Activated naive CD4-positive, alpha-beta T cell (primary cell): ENCODE measurements around the gene NKD2.
"Not testable (repeated sequence)": the region's sequence is repeated elsewhere in the genome, so short reads cannot be mapped to it uniquely, and the experiment has no call there.

Experiments used
- DNase-seq, 4 experiments: peaks; one replicate each; lab custom pipeline; 2025; lab: John Stamatoyannopoulos, UW

Gene NKD2

DNA sequence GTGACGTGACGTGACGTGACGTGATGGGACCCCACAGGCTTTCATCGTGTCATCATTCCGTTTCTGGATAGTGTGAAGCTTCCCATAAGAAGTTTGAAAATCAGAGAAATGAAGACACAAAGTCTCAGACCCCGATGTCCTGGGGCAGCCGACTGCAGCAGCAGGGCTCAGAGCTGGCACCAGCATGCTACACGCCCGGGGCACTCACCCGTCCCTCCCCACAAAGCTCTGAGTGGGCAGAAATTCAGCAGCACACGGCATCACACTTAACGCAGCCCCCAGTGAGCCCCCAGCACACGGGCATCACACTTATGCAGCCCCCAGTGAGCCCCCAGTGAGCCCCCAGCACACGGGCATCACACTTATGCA lies 61.1 kb downstream of the NKD2 start:
- no peak for DNase-seq

DNA sequence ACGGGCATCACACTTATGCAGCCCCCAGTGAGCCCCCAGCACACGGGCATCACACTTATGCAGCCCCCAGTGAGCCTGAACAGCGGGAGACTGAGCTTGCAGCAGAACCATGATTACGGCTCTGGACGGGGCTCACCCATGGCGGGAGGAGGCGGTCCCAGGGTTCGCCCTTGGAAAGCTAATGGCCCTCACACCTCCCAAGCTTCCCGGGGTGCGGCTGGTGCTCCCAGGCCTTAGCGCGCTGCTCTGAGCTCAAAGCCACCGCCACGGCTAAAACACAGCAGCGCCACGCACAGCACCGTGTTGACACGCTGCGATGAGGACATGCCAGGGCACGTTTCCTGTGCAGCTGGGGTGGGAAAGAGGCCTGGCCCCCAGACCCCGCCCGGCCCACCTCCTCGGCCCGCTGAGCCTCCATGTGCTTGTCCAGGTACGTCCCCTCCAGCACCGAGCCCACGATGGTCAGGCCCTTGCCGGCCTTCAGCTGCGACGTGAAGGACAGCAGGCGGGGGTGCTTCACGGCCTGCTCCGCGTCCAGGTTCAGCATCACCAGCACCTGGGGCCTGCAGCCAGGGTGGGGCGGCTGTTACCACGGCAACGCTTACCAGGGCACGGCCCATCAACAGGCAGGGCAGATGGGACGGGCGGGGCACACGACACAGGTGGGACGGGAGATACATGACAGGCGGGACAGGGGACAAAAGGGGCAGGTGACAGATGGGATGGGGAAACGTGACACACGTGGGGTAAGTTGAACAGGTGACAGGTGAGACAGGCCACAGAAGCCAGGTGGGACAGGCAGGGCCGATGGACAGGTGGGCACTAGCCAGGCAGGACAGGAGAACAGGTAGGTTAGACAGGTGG lies 64.9 kb downstream of the NKD2 start:
- DNase-seq, result no peak

DNA sequence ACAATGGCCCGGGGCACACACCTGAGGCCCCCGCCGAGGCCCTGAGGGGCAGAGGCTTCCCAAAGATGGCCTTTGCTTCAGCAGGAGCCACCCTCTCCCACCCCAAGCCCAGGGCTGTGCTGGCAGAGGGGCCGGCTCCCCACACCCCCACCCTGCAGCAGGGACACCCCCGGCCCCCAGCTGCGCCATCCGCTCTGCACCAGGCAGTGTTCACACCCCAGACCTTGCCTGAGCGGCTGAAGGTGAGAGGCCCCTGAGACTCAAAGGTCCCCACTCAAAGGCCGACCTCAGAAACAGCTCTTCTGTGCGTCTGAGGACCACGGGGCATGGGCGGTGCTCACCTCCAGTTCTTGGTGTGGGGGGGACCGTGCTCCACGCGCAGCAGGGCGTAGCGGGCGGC lies 65.6 kb downstream of the NKD2 start:
- DNase-seq, result no peak

- DNase-seq, result no peak
Observed at GRCh38 chr5:1074816-1075554, 66.4 kb downstream of the NKD2 start.

- DNase-seq, result no peak
Observed at GRCh38 chr5:1075555-1075881, 66.9 kb downstream of the NKD2 start.

DNA sequence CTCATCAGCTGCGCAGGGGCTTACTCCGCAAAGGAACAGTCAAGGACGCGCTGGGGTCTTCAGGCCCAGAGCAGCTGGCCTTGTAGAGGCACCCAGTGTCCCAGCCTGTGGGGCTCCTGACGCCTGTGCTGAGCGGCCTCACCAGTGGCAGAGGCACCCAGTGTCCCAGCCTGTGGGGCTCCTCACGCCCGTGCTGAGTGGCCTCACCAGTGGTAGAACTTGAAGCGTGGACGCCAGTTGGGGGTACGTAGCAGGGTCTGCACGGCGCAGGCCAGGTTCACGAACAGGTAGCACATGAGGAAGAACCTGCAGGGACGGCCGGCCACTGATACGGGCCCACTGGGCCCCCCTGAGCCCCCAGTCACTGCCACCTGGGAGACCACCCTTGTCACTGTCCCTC lies 67.3 kb downstream of the NKD2 start:
- DNase-seq, result no peak

- no peak for DNase-seq
Observed at GRCh38 chr5:1076406-1076805, 67.8 kb downstream of the NKD2 start.

DNA sequence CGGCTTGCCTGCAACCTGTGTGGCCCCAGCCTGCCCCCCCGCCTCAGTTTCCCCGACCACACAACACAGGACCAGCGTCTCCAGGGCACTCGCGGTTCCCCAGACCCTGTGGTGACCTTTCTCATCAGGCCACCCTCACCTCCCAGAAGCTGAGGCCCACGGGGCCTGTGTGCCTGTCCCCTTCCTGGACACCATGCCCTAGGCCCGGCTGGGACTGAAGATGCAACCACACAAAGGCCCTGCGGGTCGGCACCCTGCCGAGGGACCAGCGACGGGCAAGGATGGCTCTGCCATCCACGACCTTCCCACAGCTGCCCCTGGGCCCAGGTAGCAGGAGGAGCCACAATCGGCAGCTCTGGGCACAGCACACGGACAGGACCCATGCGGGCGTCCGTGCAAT lies 68.4 kb downstream of the NKD2 start:
- no peak for DNase-seq

GRCh38 chr5:1077491-1078020 lies 69.0 kb downstream of the NKD2 start:
- no peak for DNase-seq

GRCh38 chr5:1078206-1078605 lies 69.6 kb downstream of the NKD2 start:
- DNase-seq, result no peak

DNA sequence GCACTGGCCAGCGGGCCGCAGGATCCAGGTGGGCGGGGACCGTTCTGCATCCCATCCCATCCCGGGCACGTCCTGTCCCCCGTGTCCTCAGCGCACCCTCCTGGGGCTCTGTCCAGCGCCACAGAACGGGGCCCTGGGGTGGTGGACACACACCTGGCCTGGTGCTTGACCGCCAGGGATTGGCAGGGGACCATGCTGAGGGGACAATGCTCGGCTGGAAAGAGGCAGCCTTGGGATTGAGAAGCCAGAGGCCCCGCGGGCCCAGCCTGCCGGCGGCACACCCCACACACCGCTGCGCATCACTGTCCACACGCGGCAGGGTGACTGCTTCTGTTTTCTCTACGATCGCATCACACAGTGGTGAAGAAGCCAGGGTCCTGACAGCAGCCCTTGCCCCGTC lies 70.2 kb downstream of the NKD2 start:
- no peak for DNase-seq

GRCh38 chr5:1079486-1079885 lies 70.9 kb downstream of the NKD2 start:
- no peak for DNase-seq

DNA sequence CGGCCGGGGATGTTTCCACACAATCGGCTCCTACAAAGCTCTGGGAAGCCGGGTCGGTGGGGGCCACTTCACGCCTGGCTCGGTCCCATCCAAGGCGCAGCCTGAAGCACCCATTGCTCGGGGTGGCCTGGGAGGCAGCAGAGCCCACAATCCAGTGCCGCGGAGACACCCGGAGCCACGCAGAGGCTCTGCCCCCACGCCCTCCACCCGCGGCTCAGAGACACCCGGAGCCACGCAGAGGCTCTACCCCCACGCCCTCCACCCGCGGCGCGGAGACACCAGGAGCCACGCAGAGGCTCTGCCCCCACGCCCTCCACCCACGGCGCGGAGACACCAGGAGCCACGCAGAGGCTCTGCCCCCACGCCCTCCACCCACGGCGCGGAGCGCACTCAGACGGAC lies 71.4 kb downstream of the NKD2 start:
- no peak for DNase-seq

DNA sequence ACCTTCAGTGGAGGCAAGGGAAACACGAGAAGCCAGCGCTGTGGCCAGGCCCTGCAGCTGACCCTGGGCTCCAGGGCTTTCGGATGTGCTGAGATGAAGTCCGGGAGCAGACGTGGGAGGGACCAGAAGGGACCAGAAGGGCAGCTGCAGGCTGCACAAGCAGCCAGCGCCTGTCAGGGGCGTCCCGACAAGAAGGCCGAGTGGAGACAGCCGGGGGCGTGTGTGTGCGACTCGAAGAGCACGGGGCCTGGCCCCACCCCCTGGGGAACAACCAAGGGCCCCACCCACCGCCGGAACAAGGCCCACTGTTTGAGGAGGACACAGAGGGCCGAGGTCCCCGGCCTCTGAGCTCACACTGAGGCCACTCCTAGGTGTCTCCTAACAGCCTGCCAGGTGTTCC lies 71.8 kb downstream of the NKD2 start:
- no peak for DNase-seq

GRCh38 chr5:1081519-1081918 lies 72.9 kb downstream of the NKD2 start:
- DNase-seq, result no peak

- DNase-seq, result not testable (repeated sequence)
Observed at GRCh38 chr5:1083026-1083425, 74.4 kb downstream of the NKD2 start.

- no peak for DNase-seq
Observed at GRCh38 chr5:1083823-1084605, 75.4 kb downstream of the NKD2 start.

DNA sequence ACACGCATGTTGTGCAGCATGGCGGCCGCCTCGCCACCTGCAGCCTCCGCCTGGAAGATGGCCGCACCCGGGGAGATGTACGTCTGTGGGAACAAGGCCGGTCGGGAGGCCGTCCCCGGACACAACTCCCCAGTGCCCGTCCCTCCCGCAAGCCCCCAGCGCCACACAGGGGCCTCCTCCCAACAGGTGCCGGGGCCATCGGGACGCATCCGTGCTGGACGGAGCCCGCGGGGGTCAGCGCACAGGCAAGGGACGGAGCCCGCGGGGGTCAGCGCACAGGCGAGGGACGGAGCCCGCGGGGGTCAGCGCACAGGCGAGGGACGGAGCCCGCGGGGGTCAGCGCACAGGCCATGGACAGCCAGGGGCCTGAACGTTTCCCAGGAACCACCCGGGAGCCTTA lies 76.8 kb downstream of the NKD2 start:
- DNase-seq, result no peak

GRCh38 chr5:1086137-1086536 lies 77.5 kb downstream of the NKD2 start:
- DNase-seq, result no peak

DNA sequence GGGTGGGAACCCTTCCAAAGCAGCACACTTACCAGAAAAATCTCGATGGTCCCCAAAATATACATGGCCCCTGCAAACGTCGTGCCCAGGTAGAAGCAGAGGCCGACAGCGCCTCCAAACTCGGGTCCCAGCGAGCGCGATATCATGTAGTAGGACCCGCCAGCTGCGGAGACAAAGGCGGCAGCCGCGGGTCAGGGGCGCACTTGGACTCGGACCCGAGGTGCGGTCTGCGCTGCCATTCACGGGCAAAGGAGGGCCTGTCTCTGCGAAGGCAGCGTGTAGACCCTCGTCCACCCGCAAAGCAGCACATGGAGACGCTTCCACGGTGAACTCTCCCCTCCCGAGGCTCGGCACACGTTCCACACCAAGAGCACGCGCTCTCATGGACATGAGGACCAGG lies 78.3 kb downstream of the NKD2 start:
- DNase-seq, result no peak

DNA sequence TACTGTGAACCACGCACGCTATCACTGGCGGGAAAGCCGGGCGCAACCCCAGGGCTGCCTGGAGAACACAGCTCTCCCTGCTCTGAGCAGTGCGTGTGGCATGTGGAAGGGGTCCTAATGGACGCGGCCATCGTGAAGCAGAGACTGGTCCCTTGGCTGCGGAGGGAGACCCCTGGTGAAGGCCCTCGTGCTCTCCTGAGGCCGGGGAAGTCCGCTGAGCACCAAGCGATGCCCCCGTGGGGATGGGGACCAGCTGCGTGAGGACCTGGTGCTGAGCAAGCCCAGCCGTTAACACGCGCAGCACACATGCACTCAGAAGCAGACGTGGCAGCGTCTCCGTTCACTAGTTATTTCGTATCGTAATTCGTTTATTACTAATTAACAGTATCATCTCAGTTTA lies 78.8 kb downstream of the NKD2 start:
- DNase-seq, result no peak

GRCh38 chr5:1088031-1088430 lies 79.4 kb downstream of the NKD2 start:
- DNase-seq, result no peak
